ENCODE data around the gene PTDSS2. TPM values are rescaled to one million over a fixed set of nuclear protein-coding genes. Genes with fewer than 3 reads are reported as not detected.
A peak's percentile ranks its signal among the peaks of the same experiment; 100 is the strongest.

PTDSS2 gene
- total and polyA plus RNA-seq, 9 of the 15 experiments (the other 6 are each of a cell fraction or from before 2014, with no cell fraction given): 0.45 to 53.9 (median 17.2) TPM

DNA sequence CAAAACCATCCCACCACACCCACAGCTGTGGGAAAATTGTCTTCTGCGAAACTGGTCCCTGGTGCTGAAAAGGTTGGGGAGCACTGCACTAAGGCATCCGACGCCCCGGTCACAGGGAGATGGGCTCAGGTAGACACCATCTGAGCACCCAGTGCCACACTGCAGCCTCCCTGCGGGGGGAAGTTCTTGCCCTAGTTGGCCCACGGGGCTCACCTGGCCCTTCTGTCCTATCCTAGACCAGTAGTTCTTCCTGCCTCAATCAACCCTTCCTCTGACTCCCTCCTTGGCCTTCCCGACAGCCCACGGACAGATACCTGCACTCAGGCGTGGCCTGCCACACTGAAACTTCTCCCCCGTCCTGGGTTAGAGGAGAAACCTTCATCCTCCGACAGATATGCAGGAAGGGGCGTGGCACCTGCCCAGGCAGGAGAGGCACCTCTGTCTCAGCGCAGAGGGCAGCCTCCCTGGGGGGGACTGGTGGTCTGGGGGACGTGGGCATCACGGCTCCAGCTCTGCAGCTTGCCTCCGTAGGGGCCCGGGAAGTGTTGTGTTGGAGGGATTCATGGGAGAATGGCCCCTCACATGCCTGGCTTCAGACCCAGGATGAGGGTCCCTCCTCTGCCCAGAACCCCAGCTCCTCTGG is 12.7 kb upstream of the PTDSS2 start:
- ChIA-PET CTCF (ENCODE audit: low intra/inter-chr PET ratio) (no interaction called here), POLR2A (interaction anchor here (0.9 kb wide), 1 partner anchor 11 kb away, joined by 3 read pairs; no protein-coding TSS in a partner anchor)
- Histone ChIP-seq H3K4me1 (replicated peaks in 1 of 2; ENCODE audit: control insufficient read depth in 2 of 2, insufficient read depth in 2 of 2, low read length in 2 of 2) (peaks cover 2 to 65% of the 10 kb centered on the region in 2 experiments; a peak in 3 of 5 replicates), H4K20me1 (replicated peaks; ENCODE audit: control insufficient read depth, insufficient read depth, low read length) (no peaks in the 10 kb centered on the region), H3K4me2 (ENCODE audit: insufficient read depth, low read length) (no peak overlapping the region), H3K9me3 (replicated peaks; ENCODE audit: control insufficient read depth, insufficient read depth, low read depth, low read length) (peaks cover 4% of the 10 kb centered on the region; the same call in 1 of the 2 replicates), H3K9ac (ENCODE audit: insufficient read depth in 1 of 2, low read depth in 2 of 2, low read length in 2 of 2) (no peak overlapping the region), H3K4me3 (no peak overlapping the region), H2AFZ (ENCODE audit: low read depth, low read length) (no peak overlapping the region), H3K9me1 (ENCODE audit: control insufficient read depth, insufficient read depth, low read length) (no peaks in the 10 kb centered on the region), H3K27me3 (ENCODE audit: control insufficient read depth in 2 of 2, insufficient read depth in 2 of 2, low read length in 2 of 2) (no peaks in the 10 kb centered on the region), H3K36me3 (ENCODE audit: control insufficient read depth, insufficient read depth, low read length) (no peaks in the 10 kb centered on the region), H3K27ac (ENCODE audit: extremely low read depth, low read depth, low read length) (no peak overlapping the region), H3K79me2 (ENCODE audit: control insufficient read depth, insufficient read depth, low read length) (no peaks in the 10 kb centered on the region)
- FAIRE-seq: no peak
- in situ Hi-C loops (cut with MboI): no loop called here
- ATAC-seq: no peak
- BruUV-seq (replicated peaks): no TSS peak
- intact Hi-C loops (cut with micrococcal nuclease): no loop called here
- WGBS (ENCODE audit: insufficient coverage, low coverage, missing lambda C conversion rate): 45% methylated on average over 16 of the region's 17 CpGs
- DNase-seq (ENCODE audit: extremely low read depth in 1 of 4, low spot score in 3 of 4): no peak
- TF ChIP-seq POLR2B (IDR thresholded peaks at IDR 0.05; ENCODE audit: low read depth, partially characterized antibody): no peak
- peak; percentile 30; the same call in 1 of the 2 replicates for TF ChIP-seq ZNF740 (CRISPR knock-in tag; IDR thresholded peaks at IDR 0.05)
- TF ChIP-seq ZNF740 (tag; IDR thresholded peaks at IDR 0.05): no peak
